ENCODE measurements around the gene TNFAIP1.

- TF ChIP-seq CTCF (IDR thresholded peaks at IDR 0.05) (no peak), POLR2A (IDR thresholded peaks at IDR 0.05) (no peak)
Observed at GRCh38 chr17:28306954-28307401, 28.6 kb upstream of the TNFAIP1 start.
